Measurements from ENCODE around the gene PCSK5.
"Not testable (repeated sequence)": the region's sequence is repeated elsewhere in the genome, so short reads cannot be mapped to it uniquely, and the experiment has no call there.

PCSK5 gene

GRCh38 chr9:76018761-76019160 lies 128.3 kb downstream of the PCSK5 start:
- peak in 1 of 5 experiments; percentile 76 for DNase-seq

- no peak for DNase-seq
Observed at GRCh38 chr9:76020652-76021051, 130.2 kb downstream of the PCSK5 start.

GRCh38 chr9:76022317-76022716 lies 131.8 kb downstream of the PCSK5 start:
- DNase-seq, result no peak

- peak in 3 of 5 experiments; percentile 6 to 73 (median 18) for DNase-seq
Observed at GRCh38 chr9:76023715-76024195, 133.3 kb downstream of the PCSK5 start.

GRCh38 chr9:76025286-76025685 lies 134.8 kb downstream of the PCSK5 start:
- no peak for DNase-seq

- DNase-seq, result no peak
Observed at GRCh38 chr9:76026796-76027195, 136.3 kb downstream of the PCSK5 start.

- peak in 1 of 5 experiments; percentile 74 for DNase-seq
Observed at GRCh38 chr9:76027416-76027815, 136.9 kb downstream of the PCSK5 start.

- DNase-seq, result peak in 1 of 5 experiments; percentile 7
Observed at GRCh38 chr9:76027861-76028260, 137.4 kb downstream of the PCSK5 start.

GRCh38 chr9:76032038-76032796 lies 141.7 kb downstream of the PCSK5 start:
- DNase-seq, result no peak

- no peak for DNase-seq
Observed at GRCh38 chr9:76032797-76033373, 142.4 kb downstream of the PCSK5 start.

- DNase-seq, result no peak
Observed at GRCh38 chr9:76034049-76034448, 143.6 kb downstream of the PCSK5 start.

GRCh38 chr9:76036762-76037161 lies 146.3 kb downstream of the PCSK5 start:
- no peak for DNase-seq

GRCh38 chr9:76037587-76038225 lies 147.2 kb downstream of the PCSK5 start:
- no peak for DNase-seq

GRCh38 chr9:76038431-76038830 lies 148.0 kb downstream of the PCSK5 start:
- DNase-seq, result no peak

GRCh38 chr9:76044266-76044819 lies 153.9 kb downstream of the PCSK5 start:
- DNase-seq, result no peak

- DNase-seq, result no peak
Observed at GRCh38 chr9:76045221-76045620, 154.7 kb downstream of the PCSK5 start.

GRCh38 chr9:76049341-76049740 lies 158.9 kb downstream of the PCSK5 start:
- DNase-seq, result no peak

GRCh38 chr9:76067696-76068095 lies 177.2 kb downstream of the PCSK5 start:
- DNase-seq, result no peak

GRCh38 chr9:76077537-76077936 lies 187.1 kb downstream of the PCSK5 start:
- DNase-seq, result no peak

- DNase-seq, result not testable (repeated sequence)
Observed at GRCh38 chr9:76081281-76081680, 190.8 kb downstream of the PCSK5 start.

GRCh38 chr9:76082057-76082456 lies 191.6 kb downstream of the PCSK5 start:
- DNase-seq, result no peak

GRCh38 chr9:76085596-76085995 lies 195.1 kb downstream of the PCSK5 start:
- DNase-seq, result no peak

GRCh38 chr9:76086539-76086938 lies 196.1 kb downstream of the PCSK5 start:
- no peak for DNase-seq

Data from T-helper 2 cell (primary cell).